HG03064 (cell line): ENCODE results near the gene SMTNL2.
"Not testable (repeated sequence)": the region's sequence is repeated elsewhere in the genome, so short reads cannot be mapped to it uniquely, and the experiment has no call there.

ENCODE experiments used
- ATAC-seq: cut with Tn5 transposase; IDR thresholded peaks from one replicate; pipeline ENCODE4 v1.9.1; 2021; ENCODE audit warnings: low read depth; ENCODE audit not compliant: unreplicated experiment

The SMTNL2 gene

DNA sequence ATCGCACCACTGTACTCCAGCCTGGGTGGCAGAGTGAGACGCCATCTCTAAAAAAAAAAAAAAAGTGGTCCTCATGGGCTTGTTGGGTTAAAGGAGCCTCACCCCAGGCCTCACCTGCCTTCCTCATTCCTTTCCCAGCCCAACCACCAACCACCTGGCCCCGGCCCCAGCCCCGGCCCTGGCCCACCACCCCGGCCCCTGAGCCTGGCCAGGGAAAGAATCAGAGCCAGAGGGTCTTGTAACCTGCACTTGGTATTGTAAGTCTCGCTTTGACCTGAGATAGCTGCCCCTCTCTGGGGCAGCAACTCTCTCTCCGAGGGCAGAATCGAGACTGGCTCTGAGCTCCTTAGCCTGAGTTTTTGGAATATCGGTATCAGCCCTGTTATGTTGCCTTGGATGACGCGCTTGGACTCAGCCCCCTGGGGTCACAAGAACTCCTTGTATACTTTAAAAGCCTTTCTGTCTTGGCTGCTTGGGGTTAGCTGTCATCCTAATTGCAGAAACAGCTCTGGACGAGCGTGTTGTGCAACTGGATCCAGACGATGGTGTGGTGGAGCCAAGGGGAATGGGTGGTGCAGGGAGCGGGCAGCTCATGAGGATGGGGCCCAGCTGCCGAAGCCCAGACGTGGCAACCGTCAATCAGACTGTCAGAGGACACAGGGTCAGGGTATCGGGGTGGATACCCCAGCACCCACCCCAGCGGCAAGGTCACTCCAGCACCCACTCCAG, 14.6 kb downstream of the SMTNL2 start:
- ATAC-seq, result no peak

DNA sequence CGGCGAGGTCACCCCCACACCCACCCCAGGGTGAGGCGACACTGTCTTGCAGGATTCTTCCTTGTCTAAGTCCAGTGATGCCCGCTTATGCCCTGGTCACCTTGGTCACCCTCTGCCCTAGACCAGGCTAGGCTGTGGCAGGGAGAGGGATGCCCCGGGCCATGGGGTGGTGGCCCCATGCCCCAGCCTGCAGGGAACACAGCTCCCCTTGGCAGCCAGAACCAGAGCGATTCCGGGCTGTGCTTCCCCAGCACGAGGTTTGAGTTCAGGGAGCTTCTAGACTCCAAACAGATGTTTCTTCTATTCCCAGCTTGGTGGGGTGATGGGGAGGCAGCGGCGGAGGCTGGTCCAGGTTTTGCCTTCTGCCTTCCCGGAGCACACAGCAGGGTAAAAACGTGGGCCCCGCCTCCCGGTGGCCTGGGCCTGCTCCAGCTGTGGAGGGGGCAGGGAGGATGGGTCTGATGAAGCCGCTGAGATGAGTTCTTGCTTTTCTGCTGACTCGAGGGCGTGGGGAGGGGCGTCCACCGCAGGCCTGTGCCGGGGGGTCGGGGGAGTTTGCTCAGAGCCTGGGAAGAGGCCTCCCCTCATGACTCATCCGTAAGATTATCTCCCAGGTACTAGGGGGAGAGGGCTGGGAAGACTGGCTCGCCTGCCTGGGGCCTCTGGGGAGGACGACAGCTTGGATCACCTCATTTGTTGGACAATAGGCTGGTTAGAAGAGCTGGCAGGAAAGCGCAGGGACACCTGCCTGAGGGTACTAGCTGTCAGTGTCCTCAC, 15.4 kb downstream of the SMTNL2 start:
- ATAC-seq, result no peak

DNA sequence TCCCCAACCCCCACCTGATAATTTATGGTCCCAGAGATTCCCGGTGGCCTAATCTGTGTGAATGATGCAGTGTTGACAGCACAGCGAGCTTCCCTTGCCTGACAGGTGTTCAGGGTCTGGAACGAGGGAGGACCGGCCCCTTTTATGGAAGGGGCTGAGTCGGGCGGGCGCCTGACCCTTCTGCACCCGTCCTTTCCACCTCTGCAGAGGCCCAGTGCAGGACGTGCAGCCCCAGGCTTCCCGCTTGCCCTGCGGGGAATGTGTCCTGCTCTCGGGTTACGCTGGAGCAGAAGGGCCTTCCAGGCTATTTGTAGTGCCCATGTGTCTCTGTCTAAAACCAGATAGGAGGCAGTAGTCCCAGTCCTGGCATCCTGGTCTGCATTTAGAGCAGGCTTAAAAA, 16.2 kb downstream of the SMTNL2 start:
- no peak for ATAC-seq

DNA sequence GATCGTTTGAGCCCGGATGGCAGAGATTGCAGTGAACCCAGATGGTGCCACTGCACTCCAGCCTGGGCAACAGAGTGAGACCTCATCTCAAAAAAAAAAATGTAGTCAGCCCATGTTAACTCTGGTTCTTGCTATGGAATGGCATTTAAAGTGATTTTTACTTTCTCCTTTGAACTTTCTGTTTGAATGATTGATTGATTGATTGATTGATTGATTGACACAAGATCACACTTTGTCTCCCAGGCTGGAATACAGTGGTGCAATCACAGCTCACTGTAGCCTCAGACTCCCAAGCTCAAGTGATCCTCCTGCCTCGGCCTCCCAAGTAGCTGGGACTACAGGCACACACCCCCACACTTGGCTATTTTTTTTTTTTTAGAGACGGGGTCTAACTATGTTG, 17.0 kb downstream of the SMTNL2 start:
- ATAC-seq, result no peak

DNA sequence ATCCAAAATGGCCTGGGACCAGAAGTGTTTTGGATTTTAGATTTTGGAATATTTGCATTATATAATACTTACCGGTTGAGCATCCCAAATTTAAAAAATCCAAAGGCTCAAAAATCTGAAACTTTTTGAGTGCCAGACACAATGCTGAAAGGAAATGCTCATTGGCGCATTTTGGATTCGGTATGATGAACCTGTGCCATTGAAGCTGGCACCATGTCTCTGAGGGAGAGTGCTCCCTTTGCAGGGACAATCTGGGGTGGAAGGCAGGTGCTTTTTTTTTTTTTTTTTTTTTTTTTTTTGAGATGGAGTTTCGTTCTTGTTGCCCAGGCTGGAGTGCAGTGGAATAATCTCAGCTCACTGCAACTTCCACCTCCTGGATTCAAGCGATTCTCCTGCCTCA, 17.7 kb downstream of the SMTNL2 start:
- no peak for ATAC-seq

DNA sequence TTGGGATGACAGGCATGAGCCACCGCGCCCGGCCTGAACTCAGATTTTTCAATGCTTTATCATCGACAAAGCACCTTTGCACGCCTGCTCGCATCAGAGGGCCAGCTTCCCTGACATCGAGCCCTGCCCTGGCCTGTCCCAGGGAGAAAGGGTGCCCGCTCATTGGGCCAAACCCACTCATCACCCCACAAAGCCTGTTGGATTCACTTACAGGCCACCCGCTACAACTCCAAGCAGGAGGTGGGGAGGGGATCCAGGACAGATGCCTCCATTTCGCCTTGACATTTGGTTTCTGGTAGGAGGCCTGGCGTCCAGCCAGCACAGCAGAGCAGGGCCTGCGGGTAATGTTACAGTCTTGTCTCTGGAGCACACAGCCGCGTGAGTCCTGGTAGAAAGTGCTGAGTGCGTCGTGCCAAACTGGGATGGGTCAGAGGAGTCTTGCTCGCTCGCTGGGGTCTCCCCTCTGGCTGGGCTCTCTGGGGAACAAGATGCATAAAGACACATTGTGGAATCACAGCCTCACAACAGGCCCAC, 19.8 kb downstream of the SMTNL2 start:
- ATAC-seq, result no peak

DNA sequence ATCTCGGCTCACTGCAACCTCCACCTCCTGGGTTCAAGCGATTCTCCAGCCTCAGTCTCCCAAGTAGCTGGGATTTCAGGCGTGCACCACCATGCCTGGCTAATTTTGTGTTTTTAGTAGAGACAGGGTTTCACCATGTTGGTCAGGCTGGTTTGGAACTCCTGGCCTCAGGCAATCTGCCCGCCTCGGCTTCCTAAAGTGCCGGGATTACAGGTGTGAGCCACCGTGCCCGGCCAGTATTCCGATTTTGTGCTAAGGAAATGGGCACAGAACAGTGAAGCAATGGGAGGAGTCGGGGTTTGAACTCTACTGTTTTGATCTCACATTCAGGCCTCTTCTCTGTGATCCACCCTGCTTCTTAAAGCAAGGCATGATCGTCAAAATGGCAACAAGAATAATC, 20.4 kb downstream of the SMTNL2 start:
- ATAC-seq, result not testable (repeated sequence)

DNA sequence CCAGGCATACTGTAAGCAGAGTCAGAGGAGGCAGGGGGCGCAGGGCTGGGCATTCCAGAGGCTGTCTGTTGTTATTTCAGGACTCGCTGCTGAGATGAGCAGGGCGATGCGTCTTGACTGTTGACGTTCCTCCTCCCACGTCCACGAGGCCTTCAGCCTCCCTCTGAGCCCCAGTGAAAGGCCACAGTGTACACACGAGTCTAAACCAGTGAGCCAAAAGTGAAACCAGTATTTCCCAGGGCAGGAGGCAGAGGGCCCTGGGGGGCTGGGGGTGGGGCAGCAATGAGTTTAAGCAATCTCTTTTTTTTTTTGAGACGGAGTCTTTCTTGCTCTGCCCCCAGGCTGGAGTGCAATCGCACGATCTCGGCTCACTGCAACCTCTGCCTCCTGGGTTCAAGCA, 21.5 kb downstream of the SMTNL2 start:
- ATAC-seq, result no peak

DNA sequence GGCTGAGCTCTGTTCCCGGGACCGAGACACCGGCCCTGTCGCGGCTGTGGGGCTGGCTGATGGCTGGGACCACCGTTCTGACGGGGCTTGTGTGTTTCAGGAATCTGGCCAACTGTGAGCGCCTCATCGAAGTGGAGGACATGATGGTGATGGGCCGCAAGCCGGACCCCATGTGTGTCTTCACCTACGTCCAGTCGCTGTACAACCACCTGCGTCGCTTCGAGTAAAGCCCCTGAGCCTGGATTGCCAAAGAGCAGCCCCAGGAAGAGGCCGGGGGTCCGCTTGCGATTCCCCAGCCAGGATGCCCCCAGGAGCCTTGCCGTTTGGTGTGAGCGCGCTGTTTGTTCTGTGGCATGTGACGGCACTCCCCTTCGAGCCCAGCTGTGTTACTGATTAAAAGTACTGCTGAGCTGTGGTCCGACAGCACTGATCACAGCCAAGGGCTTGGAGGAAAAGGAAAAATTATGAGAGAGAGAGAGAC, 23.0 kb downstream of the SMTNL2 start:
- ATAC-seq, result no peak

DNA sequence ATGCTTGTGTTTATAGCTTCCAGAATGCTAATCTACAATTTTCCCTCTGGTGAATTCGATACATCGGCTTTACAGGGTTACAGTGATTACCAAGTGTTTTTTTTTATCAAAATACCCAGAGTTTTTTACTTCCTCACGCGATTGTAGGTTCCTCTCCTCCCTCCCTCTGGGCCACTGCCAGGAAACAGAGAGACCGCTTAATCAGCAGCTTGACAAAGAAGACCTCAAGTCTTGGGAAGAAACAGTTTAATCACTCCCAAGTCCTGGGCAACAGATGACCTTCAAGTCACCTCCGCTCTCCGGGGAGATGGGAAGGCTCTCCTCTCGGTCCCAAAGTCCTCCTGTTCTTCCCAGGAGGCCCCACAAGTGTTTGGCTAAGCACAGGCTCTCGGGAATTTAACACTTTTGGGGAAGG, 23.5 kb downstream of the SMTNL2 start:
- no peak for ATAC-seq

DNA sequence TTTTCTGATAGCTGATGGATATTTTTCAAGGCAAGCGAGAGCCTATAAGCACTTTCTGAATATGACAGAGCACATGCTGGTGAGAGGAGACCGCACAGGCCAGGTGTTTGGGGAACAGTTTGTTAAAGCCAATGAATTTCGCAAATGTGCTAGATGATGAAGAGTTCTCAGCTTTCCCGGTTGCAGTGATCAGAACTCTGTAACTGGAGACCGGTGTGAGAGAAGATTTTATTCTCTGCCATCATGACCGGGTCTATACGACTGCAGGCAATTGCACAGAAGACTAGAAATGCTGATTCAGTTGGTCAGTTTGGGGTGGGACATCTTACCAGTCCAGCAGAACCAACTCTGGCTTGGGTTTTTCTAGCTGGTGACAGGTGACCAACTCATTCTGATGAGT, 25.4 kb downstream of the SMTNL2 start:
- ATAC-seq, result no peak

DNA sequence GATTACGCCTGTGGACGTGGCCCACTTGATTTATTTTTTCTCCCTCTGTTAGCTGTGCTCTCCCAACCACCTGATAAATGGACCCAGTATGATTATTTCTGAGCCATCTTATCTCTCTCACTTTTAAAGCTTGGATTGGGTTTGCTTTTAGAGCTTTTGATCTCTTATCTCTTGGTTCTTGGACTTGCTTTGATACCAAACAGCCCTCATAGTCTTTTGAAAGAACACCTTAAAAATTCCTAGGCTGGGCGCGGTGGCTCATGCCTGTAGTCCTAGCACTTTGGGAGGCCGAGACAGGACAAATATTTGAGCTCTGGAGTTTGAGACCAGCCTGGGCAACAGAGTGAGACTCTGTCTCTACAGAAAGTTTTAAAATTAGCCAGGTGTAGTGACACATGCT, 25.8 kb downstream of the SMTNL2 start:
- ATAC-seq, result no peak

DNA sequence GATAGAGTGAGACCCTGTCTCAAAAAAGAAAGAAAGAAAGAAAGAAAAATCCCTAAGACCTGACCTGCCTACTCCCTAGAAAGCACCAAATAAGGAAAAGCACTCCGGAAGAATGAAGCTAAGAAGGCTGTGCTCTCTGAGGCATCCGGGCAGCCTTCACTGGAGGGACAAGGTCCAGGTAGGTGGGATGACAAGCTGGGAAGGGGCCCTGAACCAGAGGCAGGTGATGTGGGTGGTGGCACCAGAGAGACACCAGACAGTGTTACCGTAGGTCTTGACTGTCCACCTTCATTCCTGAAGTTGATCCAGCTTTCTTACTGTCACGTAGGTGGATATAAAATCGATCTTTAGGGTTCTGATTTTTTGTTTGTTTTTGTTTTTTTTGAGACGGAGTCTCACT, 26.3 kb downstream of the SMTNL2 start:
- no peak for ATAC-seq

DNA sequence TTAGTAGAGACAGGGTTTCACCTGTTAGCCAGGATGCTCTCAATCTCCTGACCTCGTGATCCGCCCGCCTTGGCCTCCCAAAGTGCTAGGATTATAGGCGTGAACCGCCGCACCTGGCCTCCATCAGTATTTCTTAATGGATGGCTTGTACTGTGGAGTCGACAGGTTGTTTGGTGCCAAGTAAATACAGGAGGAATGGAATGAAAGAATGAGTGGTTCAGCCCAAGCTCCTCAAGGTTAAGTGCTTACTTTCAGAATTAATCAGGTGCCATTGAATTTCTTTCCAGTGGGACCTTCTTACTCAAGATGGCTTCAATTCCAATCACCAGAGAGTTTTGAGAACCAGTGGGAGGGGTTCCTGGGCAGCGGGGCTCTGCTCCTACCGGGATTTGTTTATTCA, 32.1 kb downstream of the SMTNL2 start:
- ATAC-seq, result no peak

DNA sequence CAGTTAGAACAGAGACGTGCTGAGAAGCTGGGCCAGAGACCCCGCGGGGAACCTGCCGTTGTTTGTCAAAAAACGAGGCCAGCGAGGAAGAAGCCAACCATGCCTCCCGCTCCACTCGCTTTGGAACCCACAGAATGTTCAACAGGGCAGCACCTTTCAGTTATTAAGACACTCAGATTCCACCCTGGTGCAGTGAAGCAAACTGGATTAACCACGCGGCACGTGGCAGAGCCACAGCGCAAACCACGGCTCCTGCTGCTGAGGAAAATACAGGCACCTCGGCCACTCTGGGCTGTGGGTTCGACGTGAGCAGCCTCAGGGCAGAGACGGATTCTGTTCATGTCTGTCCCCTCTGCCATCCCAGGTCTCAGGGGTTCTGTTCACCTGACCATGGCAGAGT, 32.8 kb downstream of the SMTNL2 start:
- no peak for ATAC-seq

DNA sequence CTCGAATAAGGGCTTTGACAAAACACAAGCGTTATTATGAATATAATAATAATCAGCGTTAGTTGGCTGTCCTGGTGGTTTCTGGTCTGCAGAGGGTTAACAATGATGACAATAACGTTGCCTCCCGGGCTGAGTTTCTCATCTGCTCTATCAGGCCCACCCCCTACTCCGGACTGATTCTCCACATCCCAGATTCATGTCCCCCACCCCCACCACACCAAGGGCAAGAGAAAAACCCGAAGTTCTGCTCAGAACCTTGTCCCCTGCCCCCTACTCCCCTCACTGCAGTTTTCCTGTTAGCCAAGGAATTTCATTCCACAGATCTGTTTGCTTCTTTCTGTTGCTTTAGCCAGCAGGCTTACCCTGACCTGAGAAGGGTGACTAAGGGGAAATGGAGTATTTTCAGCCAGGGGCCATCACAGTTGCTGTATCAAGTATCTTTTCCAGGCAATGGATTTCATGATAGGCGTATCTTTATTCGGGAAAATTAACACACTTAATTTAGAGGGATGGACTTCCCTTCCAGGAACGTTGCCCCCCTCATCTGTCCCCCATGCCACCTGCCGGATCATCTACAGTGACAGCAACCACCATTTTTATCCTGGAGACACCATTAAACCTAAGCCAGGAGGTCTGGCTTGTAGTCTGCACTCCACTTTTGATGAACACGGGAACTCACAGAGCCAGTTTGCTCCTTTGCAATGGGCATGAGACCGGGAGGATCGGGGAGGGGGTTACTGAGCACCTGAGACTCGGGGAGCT, 33.4 kb downstream of the SMTNL2 start:
- no peak for ATAC-seq

DNA sequence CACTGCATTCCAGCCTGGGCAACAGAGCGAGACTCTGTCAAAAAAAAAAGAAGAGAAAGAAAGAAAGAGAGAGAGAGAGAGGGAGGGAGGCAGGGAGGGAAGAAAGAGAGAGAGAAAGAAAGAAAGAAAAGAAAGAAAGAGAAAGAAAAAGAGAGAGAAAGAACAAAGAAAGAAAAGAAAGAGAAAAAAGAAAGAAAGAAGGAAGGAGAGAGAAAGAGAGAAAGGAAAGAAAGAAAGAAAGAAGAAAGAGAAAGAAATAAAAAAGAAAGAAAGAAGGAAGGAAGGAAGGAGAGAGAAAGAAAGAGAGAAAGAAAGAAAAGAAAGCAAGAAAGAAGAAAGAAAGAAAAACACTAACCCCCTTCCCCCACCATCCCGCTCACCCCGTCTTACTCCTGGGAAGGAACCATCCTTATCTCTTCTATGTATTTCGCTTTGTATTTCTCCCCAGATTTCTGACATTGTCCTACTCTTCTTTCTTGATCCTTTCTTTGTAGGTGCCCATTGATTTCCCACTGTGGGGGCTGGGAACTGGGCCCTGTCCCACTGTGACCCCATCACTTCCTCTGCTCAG, 36.3 kb downstream of the SMTNL2 start:
- ATAC-seq, result no peak

DNA sequence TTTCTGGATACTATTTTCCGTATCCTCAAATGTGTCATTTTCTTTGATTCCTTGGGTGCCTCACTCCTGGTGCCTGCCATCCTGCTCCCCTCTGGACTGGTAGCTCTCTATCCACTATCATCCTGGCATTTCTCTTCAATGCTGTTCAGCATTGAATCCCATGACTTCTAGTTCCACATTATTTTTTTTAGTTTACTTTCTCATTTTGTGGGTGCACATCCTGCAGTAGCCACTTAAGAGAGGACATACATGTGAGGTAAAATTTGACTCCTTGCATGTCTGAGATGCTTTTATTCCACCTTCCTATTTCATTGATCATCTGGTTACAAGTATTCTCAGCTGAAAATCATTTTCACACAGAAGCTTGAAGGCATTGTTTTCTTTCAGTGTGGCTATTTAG, 38.0 kb downstream of the SMTNL2 start:
- no peak for ATAC-seq

DNA sequence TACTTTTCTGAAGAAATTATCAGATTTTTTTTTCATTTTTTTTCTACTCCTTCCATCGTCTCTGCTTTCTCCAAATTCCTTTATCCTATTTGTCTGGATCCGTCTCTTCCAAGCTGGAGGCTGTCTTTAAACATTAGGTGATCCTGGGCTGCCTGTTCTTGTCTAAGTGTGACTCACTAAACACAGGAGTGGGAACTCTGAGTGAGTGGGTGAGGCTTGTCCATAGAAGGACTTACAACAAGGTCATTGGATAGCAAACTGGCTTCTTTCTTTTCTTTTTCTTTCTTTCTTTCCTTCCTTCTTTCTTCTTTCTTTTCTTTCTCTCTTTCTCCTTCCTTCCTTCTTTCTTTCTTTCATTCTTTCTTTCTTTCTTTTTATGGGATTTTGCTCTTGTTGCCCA, 38.9 kb downstream of the SMTNL2 start:
- no peak for ATAC-seq

DNA sequence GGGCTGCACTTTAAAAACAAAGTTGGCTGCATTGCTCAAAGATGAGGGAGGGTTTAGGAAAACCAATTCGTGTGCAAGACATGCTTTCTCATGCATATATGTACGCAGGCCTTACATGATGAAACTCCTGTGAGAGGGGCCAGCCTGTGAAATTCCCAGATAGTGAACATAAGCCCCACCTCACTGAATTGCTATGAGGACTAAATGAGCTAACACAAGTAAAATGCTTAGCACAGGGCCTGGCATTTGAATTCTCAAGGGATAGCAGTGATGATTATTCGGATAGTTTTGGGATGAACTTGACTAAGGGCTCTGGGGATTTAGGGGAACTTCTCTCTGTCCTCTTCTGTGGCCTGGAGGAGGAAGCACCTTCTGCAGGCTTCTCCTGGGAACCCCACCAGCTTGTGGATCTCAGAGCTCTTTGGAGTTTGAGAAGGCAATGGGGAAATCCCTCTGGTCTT, 40.2 kb downstream of the SMTNL2 start:
- ATAC-seq, result not testable (repeated sequence)

DNA sequence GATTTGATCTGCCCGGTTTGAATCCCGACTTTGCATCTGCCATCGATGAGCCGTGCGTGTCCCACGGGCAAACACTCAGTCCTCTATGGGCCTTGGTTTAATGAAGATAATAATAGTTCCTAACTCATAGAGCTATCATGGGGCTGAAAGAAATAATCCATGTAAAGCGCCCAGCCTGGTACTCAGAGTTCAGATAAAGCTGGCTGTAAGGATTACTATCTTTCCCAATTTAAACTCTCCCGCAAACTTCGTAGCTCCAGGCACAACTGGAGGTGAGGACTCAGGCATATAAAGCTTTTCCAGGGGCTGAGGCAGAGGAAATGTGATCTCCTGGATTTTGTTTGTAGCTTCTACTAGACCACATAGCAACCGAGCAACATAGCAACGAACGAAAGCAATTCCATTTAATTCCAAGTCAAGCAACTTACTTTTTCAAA, 40.9 kb downstream of the SMTNL2 start:
- no peak for ATAC-seq
